ENCODE measurements around the gene RNF212B.

DNA sequence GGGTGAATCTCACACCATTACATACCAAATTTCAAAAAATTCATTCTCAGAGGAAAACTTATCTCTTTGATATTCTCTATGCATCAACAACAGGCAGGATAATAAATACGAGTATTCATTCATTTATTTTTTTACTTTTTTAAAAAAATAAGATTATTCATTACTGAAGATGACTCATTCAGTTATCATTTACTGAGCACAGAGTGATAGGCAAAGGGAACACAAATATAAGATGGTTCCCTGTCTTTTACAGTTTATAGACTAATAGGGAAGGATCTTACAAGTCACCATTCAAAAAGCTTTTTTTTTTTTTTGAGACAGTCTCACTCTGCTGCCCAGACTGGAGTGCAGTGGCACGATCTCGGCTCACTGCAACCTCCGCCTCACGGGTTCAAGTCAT is 78.6 kb downstream of the RNF212B start:
- TF ChIP-seq TARDBP (IDR thresholded peaks at IDR 0.05) = no peak
- TF ChIP-seq, protein P1, sequence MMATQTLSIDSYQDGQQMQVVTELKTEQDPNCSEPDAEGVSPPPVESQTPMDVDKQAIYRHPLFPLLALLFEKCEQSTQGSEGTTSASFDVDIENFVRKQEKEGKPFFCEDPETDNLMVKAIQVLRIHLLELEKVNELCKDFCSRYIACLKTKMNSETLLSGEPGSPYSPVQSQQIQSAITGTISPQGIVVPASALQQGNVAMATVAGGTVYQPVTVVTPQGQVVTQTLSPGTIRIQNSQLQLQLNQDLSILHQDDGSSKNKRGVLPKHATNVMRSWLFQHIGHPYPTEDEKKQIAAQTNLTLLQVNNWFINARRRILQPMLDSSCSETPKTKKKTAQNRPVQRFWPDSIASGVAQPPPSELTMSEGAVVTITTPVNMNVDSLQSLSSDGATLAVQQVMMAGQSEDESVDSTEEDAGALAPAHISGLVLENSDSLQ (IDR thresholded peaks at IDR 0.05) = no peak
- TF ChIP-seq SP1 (IDR thresholded peaks at IDR 0.05) = no peak

Data from HEK293T (cell line).